Activated T-cell treated with anti-CD3 and anti-CD28 coated beads for 4 hours (primary cell): Measurements from ENCODE around the gene UNC93B1.
A peak's percentile ranks its signal among the peaks of the same experiment; 100 is the strongest.

Experiments used
- DNase-seq: peaks from one replicate; pipeline ENCODE4 v3.0.0-alpha.2; 2020

The UNC93B1 gene

GRCh38 chr11:68003846-68004550 lies at the start of gene UNC93B1:
UNC93B1 (minus strand) TSS chr11:68004097; CDS start chr11:68004043, 54 bp downstream.
- DNase-seq, result peak; percentile 55

GRCh38 chr11:68053117-68053516 lies 49.2 kb upstream of the UNC93B1 start:
- DNase-seq, result no peak

GRCh38 chr11:68052137-68052873 lies 48.4 kb upstream of the UNC93B1 start:
- no peak for DNase-seq

GRCh38 chr11:68051191-68052136 lies 47.6 kb upstream of the UNC93B1 start:
- DNase-seq, result no peak

GRCh38 chr11:68050371-68050841 lies 46.5 kb upstream of the UNC93B1 start:
- DNase-seq, result no peak

- no peak for DNase-seq
Observed at GRCh38 chr11:68049509-68050370, 45.8 kb upstream of the UNC93B1 start.

GRCh38 chr11:68048681-68049508 lies 45.0 kb upstream of the UNC93B1 start:
- no peak for DNase-seq

- DNase-seq, result no peak
Observed at GRCh38 chr11:68047437-68048290, 43.8 kb upstream of the UNC93B1 start.

- DNase-seq, result no peak
Observed at GRCh38 chr11:68044898-68045351, 41.0 kb upstream of the UNC93B1 start.

GRCh38 chr11:68044145-68044813 lies 40.4 kb upstream of the UNC93B1 start:
- no peak for DNase-seq

- no peak for DNase-seq
Observed at GRCh38 chr11:68043349-68044144, 39.6 kb upstream of the UNC93B1 start.

GRCh38 chr11:68043029-68043348 lies 39.1 kb upstream of the UNC93B1 start:
- DNase-seq, result no peak

GRCh38 chr11:68042219-68043028 lies 38.5 kb upstream of the UNC93B1 start:
- DNase-seq, result no peak

- DNase-seq, result no peak
Observed at GRCh38 chr11:68041617-68042218, 37.8 kb upstream of the UNC93B1 start.

GRCh38 chr11:68040957-68041591 lies 37.2 kb upstream of the UNC93B1 start:
- no peak for DNase-seq

- DNase-seq, result no peak
Observed at GRCh38 chr11:68040101-68040956, 36.4 kb upstream of the UNC93B1 start.
